ENCODE results near the gene ABCB4.

DNA sequence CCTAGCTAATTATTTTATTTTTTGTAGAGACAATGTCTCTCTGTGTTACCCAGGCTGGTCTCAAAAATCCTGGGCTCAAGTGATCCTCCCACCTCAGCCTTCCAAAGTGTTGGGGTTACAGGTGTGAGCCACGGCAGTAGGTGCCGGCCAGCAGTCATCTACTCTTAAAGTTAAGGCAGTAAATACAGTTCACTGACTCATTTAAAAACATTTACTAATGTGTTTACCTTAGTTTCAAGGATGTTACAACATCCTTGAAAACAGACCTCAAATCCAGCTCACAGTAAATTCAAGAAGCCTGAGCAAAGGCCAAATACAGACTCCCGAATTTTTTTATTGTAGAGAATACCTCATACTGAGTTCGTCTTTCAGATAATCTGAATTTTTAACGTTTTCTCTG is 29.6 kb upstream of the ABCB4 start:
- TF ChIP-seq, protein P1, sequence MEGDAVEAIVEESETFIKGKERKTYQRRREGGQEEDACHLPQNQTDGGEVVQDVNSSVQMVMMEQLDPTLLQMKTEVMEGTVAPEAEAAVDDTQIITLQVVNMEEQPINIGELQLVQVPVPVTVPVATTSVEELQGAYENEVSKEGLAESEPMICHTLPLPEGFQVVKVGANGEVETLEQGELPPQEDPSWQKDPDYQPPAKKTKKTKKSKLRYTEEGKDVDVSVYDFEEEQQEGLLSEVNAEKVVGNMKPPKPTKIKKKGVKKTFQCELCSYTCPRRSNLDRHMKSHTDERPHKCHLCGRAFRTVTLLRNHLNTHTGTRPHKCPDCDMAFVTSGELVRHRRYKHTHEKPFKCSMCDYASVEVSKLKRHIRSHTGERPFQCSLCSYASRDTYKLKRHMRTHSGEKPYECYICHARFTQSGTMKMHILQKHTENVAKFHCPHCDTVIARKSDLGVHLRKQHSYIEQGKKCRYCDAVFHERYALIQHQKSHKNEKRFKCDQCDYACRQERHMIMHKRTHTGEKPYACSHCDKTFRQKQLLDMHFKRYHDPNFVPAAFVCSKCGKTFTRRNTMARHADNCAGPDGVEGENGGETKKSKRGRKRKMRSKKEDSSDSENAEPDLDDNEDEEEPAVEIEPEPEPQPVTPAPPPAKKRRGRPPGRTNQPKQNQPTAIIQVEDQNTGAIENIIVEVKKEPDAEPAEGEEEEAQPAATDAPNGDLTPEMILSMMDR (IDR thresholded peaks at IDR 0.05): no peak
- no peak for TF ChIP-seq POLR2A (IDR thresholded peaks at IDR 0.05)
- TF ChIP-seq POLR2AphosphoS5 (IDR thresholded peaks at IDR 0.05): no peak

Data from prostate gland (tissue), 2 donors.